Measurements from ENCODE around the gene LRP1. TPM values are rescaled to one million over a fixed set of nuclear protein-coding genes. Genes with fewer than 3 reads are reported as not detected.

Gene LRP1
- total and polyA plus RNA-seq, 2 of the 13 experiments (the other 11 are each of a cell fraction or from before 2014, with no cell fraction given): 14.7 to 30.8 TPM

- TF ChIP-seq ZNF414 (CRISPR knock-in tag; IDR thresholded peaks at IDR 0.05) (peak; percentile 60; the same call in 1 of the 2 replicates), MXD1 (CRISPR knock-in tag; IDR thresholded peaks at IDR 0.05) (peak; percentile 50; the same call in 1 of the 2 replicates), ZNF83 (CRISPR knock-in tag; IDR thresholded peaks at IDR 0.05; ENCODE audit: borderline replicate concordance) (0 out of 2 replicates have a peak, but pooled peaks have one; percentile 48), ZUFSP (CRISPR knock-in tag; IDR thresholded peaks at IDR 0.05; ENCODE audit: borderline replicate concordance) (no peak), RAD21 (CRISPR knock-in tag; IDR thresholded peaks at IDR 0.05) (peak; percentile 28), ZNF614 (CRISPR knock-in tag; IDR thresholded peaks at IDR 0.05; ENCODE audit: borderline replicate concordance) (peak; percentile 47), HMGXB4 (CRISPR knock-in tag; IDR thresholded peaks at IDR 0.05; ENCODE audit: borderline replicate concordance in 1 of 2, low read depth in 1 of 2) (peak in 1 of 2 experiments; percentile 80), ZNF354B (CRISPR knock-in tag; IDR thresholded peaks at IDR 0.05) (no peak), ISX (CRISPR knock-in tag; conservative IDR thresholded peaks at IDR 0.05) (0 out of 2 replicates have a peak, but pooled peaks have one; percentile 48), ELK4 (CRISPR knock-in tag; IDR thresholded peaks at IDR 0.05; ENCODE audit: borderline replicate concordance) (no peak), ZFP36 (IDR thresholded peaks at IDR 0.05; ENCODE audit: borderline replicate concordance, low read depth, low read length, partially characterized antibody) (no peak), ZNF326 (CRISPR knock-in tag; IDR thresholded peaks at IDR 0.05; ENCODE audit: borderline replicate concordance) (no peak), ZNF281 (CRISPR knock-in tag; IDR thresholded peaks at IDR 0.05; ENCODE audit: borderline replicate concordance) (peak; percentile 89), ZNF597 (CRISPR knock-in tag; IDR thresholded peaks at IDR 0.05) (no peak), RXRA (CRISPR knock-in tag; IDR thresholded peaks at IDR 0.05) (peak; percentile 68), ZNF703 (CRISPR knock-in tag; IDR thresholded peaks at IDR 0.05; ENCODE audit: borderline replicate concordance) (peak; percentile 78; the same call in 1 of the 2 replicates)
These were observed 39.7 kb upstream of the LRP1 start, which contains the start of gene NAB2 (continued) for GRCh38 chr12:57088354-57089270.

Data from HepG2 (cell line).